ENCODE measurements around the gene NLGN1. TPM values are rescaled to one million over a fixed set of nuclear protein-coding genes. Genes with fewer than 3 reads are reported as not detected.

NLGN1 gene
- total RNA-seq, 1 donor from 2014 or later: 20.4 TPM

GRCh38 chr3:174089592-174089991 lies 692.0 kb downstream of the NLGN1 start:
- DNase-seq (ENCODE audit: low read depth): no peak

DNA sequence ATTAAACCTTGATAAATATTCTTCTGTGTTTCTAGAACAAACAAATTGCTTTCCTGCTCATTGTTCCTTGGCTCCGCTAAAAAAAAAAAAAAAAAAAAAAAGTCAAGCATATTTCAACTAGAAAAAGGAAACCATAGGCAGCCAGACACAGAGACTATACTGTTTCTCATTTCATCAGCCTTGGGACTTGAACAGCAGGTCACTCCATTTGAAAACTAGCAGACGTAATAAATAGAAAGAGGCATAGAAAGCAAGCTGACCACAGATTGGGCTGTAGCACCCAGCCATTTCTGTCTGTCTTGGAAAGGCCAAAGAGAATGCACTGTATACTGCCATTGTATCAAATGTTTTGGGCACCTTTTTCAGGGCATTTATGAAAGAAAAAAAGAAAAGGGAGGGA lies 697.1 kb downstream of the NLGN1 start:
- no peak for DNase-seq (ENCODE audit: low read depth)

DNA sequence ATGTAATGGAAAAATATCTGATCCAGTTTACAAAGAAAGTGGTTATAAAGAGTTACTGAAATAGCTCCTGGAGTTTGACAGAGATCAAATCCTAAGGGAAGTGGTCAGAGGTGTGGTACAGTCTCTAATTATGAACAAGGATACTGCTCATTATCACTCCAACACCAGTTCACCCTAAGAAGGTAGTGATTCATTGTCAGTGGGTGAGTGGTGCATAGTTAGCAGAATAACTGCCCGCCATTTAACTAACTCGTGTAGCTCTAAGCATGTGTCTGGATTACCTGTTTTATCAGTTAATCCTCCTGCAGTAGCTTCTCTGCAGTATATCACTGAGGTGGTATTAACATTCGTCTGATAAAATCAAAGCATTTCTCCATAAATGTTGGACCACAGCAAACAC lies 700.1 kb downstream of the NLGN1 start:
- DNase-seq (ENCODE audit: low read depth): no peak

GRCh38 chr3:174098746-174099145 lies 701.2 kb downstream of the NLGN1 start:
- peak; percentile 3 for DNase-seq (ENCODE audit: low read depth)

- DNase-seq (ENCODE audit: low read depth): no peak
Observed at GRCh38 chr3:174099724-174100123, 702.2 kb downstream of the NLGN1 start.

DNA sequence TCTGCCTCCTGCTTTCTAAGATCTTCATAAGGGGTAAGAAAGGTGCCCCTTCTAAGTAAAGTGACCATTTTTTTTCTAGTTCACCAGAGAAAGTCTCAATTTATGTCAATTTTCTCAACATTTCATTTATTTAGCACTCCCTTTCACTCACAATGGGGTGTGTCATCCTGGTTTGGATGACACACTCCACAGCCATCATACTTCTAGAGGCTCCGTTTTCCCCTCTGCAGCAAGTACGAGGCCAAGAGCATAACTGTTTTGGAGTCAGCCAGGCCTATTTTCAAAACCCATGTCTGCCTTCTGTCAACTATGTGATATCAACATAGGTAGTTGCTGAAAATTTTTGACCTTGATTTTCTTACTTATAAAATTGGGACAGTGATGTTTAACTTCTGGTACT lies 703.2 kb downstream of the NLGN1 start:
- no peak for DNase-seq (ENCODE audit: low read depth)

DNA sequence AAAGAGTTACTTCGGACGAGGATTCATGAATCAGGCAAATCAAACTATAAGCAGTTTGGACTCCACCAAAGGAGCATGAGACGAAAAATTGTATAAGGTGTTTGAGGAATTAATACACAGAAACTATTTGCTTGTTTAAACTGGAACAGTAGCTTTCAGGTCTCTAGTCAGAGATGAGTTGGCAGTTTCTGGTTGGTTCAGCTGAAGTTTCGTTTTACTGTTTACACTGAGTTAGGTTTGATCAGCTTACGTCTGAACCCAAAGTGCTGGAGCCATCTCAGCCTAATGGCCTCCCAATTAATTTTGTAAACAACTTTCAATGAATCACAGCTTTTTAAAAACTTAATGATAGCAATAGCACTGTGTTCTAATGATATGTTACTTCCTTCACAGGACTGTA lies 703.7 kb downstream of the NLGN1 start:
- peak; percentile 68 for DNase-seq (ENCODE audit: low read depth)

DNA sequence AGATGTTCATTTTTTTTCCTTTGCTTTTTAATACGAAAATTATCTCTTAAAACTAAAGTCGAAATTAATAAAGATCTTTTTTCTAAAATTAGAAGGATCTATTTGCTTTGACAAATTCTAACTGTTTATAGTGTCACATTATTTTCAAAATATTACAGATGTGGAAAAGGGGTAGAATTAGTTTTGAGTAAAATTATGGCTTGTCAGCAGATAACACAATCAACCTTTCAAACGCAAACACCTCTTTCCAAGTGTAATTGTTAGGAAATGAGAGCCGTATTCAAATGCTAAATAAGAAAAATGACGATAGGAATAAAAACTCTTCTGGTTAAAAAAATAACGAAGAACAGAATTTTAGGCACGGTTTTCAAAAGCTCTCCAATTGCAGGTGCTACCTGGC lies 704.7 kb downstream of the NLGN1 start:
- no peak for DNase-seq (ENCODE audit: low read depth)

GRCh38 chr3:174102866-174103265 lies 705.3 kb downstream of the NLGN1 start:
- no peak for DNase-seq (ENCODE audit: low read depth)

GRCh38 chr3:174110761-174111160 lies 713.2 kb downstream of the NLGN1 start:
- DNase-seq (ENCODE audit: low read depth): no peak

DNA sequence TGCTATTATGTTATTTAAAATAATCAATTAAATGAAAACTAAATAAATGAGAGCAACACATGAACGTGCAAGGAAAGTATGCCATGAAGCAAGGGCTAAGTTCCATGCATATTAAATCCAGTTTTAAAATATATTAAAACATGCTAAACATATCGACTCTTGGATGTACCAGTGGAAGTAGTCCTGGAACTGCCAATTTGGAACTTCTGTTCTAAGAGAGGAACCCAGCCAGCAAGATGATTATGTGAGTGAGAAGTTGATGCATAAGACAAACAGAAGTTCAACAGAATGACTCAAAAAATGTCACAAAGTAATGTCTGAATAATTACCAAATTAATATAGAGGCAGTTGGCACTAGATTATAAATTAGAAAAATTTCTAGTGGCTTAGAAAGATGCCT lies 714.2 kb downstream of the NLGN1 start:
- no peak for DNase-seq (ENCODE audit: low read depth)

- DNase-seq (ENCODE audit: low read depth): no peak
Observed at GRCh38 chr3:174116421-174116820, 718.9 kb downstream of the NLGN1 start.

DNA sequence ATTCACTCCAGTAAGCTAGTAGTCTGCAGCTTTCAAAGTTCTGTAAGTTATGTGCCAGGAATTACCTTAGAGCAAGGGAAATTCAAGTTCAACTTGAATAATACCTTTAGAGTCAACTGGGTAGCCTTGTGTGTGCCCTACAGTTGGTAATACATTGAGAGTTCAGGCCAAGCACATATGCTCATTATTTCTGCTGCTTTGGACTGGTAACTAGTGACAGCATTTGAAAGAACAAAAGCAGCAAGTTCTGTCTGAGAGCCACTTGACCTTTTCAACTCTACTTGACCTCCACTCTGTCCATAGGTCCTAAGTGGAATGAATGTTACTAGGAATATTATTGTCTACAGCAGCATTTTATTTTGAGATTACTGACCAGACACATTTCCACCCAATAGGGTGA lies 723.5 kb downstream of the NLGN1 start:
- no peak for DNase-seq (ENCODE audit: low read depth)

DNA sequence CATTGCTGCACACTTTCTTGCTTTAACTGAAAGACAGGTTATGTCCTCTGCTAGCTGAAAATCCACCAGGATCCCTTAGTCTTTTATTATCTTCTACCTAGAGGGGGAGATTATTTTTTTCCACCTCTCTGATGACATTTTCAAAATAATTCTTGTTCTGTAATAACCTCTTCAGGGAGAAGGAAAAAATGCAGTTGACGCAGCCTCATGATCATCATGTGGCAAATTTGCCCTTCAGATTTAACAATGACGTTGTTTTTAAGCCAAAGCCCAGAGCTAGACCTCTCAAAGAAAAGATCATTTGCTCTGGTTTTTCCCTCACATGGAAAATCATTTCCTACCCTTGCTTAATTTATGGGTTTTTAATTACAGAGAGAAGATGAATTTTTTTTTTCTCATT lies 724.9 kb downstream of the NLGN1 start:
- DNase-seq (ENCODE audit: low read depth): no peak

GRCh38 chr3:174125267-174125824 lies 727.8 kb downstream of the NLGN1 start:
- peak; percentile 30 for DNase-seq (ENCODE audit: low read depth)

DNA sequence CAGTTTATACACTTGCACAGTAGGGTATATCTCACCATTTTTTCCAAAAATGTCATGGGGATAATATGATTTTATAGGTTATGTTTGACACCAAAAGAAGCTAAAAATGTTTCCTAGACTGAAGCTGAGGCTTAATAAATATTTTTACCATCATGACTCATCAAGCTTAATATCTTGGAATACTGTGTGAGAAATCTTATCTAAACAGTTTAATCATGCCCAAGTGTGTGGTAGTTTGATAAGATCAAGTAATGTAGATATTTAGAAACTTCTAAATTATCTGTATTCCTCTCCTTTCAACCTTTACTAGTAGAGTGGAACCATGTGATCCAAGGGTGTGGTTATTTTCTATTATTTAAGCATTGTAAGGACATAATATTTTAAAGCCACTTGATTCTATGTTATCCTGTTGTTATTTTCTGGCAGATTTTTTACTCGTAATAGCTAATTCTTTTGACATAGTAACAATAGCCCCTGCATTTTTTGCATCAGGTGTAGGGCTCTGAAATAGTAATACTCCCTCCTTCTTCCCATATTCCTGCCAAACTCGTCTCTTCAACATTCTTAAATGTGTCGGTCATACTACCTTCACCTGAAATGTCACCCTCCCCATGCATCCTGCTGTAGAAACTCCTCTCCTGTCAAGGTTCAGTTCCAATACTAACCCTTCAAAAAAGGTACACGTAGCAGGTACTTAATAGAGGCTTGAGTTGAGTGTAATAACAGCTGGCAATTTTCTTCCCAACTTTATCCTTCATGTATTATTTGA lies 729.6 kb downstream of the NLGN1 start:
- DNase-seq (ENCODE audit: low read depth): no peak

- DNase-seq (ENCODE audit: low read depth): no peak
Observed at GRCh38 chr3:174132006-174132405, 734.5 kb downstream of the NLGN1 start.

DNA sequence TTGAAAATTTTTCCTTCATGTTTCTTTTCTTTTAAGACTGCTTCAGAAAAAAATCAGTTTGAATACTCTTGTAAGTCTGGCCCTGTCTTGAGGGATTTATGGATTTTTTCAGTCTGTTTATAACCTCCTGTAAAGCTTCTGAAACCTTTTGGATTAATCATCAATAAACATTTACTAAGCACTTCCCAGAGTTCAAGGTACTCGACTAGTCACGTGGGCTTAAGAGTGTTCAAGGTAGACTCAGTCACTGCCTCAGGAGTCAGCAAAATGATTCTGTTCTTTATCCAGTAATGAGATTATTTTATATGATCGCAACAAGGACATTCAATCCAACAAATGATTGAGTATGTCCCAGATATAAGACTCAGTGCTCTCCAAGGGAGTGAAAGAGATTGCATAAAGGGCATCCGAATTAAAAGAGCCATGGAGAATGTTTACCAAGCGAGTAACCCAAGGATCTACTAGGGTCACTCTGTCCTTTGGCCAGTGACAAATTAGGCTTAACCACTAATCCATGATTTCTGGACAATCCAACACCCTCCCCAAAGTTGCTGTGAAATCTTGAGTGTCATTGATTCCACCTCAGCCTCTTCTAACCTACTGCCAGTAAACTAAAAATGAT lies 735.0 kb downstream of the NLGN1 start:
- DNase-seq (ENCODE audit: low read depth): peak; percentile 75

- DNase-seq (ENCODE audit: low read depth): no peak
Observed at GRCh38 chr3:174146008-174146407, 748.5 kb downstream of the NLGN1 start.

DNA sequence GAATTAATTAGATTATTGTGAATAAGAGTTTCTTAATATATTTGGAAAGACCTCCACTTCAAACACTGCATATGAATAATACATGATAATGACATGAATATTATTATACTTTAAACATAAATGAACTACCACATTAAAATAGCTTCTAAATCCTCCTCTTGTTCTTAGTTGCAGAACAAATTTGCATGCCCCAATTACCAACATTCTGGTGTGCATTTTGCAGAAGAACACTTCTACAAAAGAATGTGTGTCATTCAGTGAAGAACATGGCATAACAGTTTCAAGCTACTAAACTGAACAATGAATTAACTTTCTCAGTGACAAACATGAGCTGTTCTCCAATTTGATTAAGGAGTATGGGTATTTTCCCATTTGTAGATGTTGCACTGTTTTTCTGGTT lies 750.3 kb downstream of the NLGN1 start:
- no peak for DNase-seq (ENCODE audit: low read depth)

- no peak for DNase-seq (ENCODE audit: low read depth)
Observed at GRCh38 chr3:174153871-174154270, 756.3 kb downstream of the NLGN1 start.

- DNase-seq (ENCODE audit: low read depth): peak; percentile 27
Observed at GRCh38 chr3:174156200-174156599, 758.7 kb downstream of the NLGN1 start.

- DNase-seq (ENCODE audit: low read depth): no peak
Observed at GRCh38 chr3:174158674-174159073, 761.1 kb downstream of the NLGN1 start.
